ENCODE results near the gene PRAMEF17.

- TF ChIP-seq CTCF (IDR thresholded peaks at IDR 0.05) (no peak), POLR2A (IDR thresholded peaks at IDR 0.05) (no peak)
Observed at GRCh38 chr1:13432251-13432650, 42.8 kb downstream of the PRAMEF17 start.

All from lower leg skin (tissue), 3 donors.